Activated CD4-positive, CD25-positive, alpha-beta regulatory T cell (primary cell): ENCODE measurements around the gene S100G.
"Not testable (repeated sequence)": the region's sequence is repeated elsewhere in the genome, so short reads cannot be mapped to it uniquely, and the experiment has no call there.

Experiments used
- DNase-seq, 4 experiments: peaks; one replicate each; lab custom pipeline; 2025; lab: John Stamatoyannopoulos, UW

S100G gene

GRCh38 chrX:16649858-16650257, at the start of gene S100G:
Gene S100G (plus strand): TSS chrX:16650158. CDS start chrX:16651007, 849 bp downstream.
- DNase-seq = no peak

- DNase-seq = no peak
Measured at GRCh38 chrX:16601885-16602284, 48.1 kb upstream of the S100G start.

- not testable (repeated sequence) for DNase-seq
Measured at GRCh38 chrX:16603235-16603634, 46.7 kb upstream of the S100G start.

- no peak for DNase-seq
Measured at GRCh38 chrX:16603822-16604221, 46.1 kb upstream of the S100G start.

- DNase-seq = no peak
Measured at GRCh38 chrX:16604337-16604736, 45.6 kb upstream of the S100G start.

- DNase-seq = no peak
Measured at GRCh38 chrX:16606142-16606720, 43.7 kb upstream of the S100G start.

GRCh38 chrX:16610121-16610621, 39.8 kb upstream of the S100G start:
- DNase-seq = no peak

- not testable (repeated sequence) for DNase-seq
Measured at GRCh38 chrX:16610654-16611053, 39.3 kb upstream of the S100G start.

GRCh38 chrX:16612257-16612897, 37.6 kb upstream of the S100G start:
- DNase-seq = no peak

- no peak for DNase-seq
Measured at GRCh38 chrX:16617382-16617781, 32.6 kb upstream of the S100G start.

GRCh38 chrX:16618422-16618821, 31.5 kb upstream of the S100G start:
- DNase-seq = no peak

- DNase-seq = no peak
Measured at GRCh38 chrX:16619024-16619423, 30.9 kb upstream of the S100G start.

- not testable (repeated sequence) for DNase-seq
Measured at GRCh38 chrX:16628511-16628910, 21.4 kb upstream of the S100G start.

- no peak for DNase-seq
Measured at GRCh38 chrX:16628946-16629595, 20.9 kb upstream of the S100G start.

- DNase-seq = no peak
Measured at GRCh38 chrX:16629909-16630308, 20.0 kb upstream of the S100G start.

GRCh38 chrX:16633754-16634153, 16.2 kb upstream of the S100G start:
- no peak for DNase-seq

GRCh38 chrX:16635040-16635439, 14.9 kb upstream of the S100G start:
- no peak for DNase-seq

GRCh38 chrX:16635596-16635995, 14.4 kb upstream of the S100G start:
- no peak for DNase-seq

GRCh38 chrX:16638533-16638932, 11.4 kb upstream of the S100G start:
- no peak for DNase-seq

GRCh38 chrX:16639966-16640365, 10.0 kb upstream of the S100G start:
- DNase-seq = no peak

GRCh38 chrX:16640823-16641222, 9.1 kb upstream of the S100G start:
- no peak for DNase-seq

GRCh38 chrX:16643176-16643575, 6.8 kb upstream of the S100G start:
- DNase-seq = no peak
